ENCODE data around the gene CIDEB.

The CIDEB gene

DNA sequence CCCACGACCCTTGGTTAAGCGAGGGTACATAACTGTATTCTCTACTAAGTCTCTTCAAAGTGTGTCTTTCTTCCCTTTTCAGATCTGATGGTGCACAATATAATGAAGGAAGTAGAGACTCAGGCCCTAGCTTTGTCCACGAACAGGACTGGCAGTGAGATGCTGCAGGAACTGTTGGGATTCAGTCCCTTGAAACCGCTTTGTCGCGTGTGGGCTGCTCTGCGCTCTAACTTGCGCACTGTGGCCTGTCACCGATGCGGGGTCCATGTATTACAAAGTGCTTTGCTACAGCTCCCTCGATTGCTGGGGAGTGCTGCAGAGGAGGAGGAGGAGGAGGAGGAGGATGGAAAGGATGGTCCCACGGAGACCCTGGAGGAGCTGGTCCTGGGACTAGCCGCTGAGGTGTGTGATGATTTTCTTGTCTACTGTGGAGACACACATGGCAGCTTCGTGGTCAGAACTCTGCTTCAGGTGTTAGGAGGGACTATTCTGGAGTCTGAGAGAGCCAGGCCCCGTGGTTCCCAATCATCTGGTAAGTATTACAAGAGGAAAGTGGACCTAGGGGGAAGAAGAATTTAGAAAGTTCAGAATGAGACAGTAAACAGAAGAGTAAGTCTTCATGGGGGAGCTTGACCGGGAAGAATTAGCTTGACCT, 7.3 kb downstream of the CIDEB start:
- H3K4me3 ChIP-seq (ENCODE audit: low read depth, low read length), result peak overlapping the region; percentile 96
- TF ChIP-seq, protein P1, sequence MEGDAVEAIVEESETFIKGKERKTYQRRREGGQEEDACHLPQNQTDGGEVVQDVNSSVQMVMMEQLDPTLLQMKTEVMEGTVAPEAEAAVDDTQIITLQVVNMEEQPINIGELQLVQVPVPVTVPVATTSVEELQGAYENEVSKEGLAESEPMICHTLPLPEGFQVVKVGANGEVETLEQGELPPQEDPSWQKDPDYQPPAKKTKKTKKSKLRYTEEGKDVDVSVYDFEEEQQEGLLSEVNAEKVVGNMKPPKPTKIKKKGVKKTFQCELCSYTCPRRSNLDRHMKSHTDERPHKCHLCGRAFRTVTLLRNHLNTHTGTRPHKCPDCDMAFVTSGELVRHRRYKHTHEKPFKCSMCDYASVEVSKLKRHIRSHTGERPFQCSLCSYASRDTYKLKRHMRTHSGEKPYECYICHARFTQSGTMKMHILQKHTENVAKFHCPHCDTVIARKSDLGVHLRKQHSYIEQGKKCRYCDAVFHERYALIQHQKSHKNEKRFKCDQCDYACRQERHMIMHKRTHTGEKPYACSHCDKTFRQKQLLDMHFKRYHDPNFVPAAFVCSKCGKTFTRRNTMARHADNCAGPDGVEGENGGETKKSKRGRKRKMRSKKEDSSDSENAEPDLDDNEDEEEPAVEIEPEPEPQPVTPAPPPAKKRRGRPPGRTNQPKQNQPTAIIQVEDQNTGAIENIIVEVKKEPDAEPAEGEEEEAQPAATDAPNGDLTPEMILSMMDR (IDR thresholded peaks at IDR 0.05; ENCODE audit: low read depth, low read length), result no peak

DNA sequence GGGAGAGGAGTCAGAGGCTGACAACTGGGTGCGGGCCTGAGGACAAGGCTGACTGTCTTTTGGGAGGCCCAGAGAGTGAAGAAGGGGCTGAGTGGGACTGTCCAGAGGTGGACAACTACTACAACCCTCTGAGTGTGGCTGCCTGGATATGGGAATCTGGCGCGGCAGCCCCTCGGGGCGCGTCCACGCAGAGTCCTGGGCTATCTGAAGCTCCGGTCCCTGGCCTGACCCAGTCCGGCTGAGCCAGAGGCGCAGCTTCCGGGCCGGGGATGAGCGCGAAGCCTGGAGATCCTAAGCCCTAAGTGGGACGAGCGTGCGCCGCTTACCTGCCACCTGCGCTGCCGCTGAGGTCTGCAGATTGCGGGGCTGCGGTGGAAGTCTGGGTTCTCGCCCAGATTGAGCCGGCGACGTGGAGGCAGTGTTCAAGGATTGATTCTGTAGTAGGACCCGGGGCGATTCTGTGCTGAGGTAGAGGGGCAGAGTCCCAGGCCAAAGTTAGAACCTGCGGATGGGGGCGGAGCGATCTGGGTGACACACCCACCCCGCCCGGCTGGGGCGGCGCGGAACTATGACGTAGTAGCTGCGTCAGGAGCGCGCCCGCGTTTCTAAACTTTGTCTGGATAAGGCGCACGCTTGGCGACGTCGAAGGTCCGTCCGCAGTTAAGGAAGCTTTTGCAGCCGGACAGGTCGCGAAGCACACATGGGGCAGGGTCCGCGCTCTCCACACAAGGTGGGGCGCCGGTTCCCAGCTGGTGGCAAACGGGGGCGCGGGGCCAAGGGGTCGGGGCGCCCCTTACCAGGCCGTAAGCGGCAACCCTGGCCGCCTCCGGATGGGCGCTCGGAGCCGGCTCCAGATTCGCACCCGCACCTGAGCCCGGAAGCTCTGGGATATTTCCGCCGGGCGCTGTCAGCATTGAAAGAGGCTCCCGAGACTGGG, 8.3 kb downstream of the CIDEB start, which contains the start of the genes DHRS1 and NOP9:
Gene DHRS1, minus strand, starts transcription at position 526 of the 937 bp plus-strand sequence. CDS start 674 bp downstream, outside the sequence.
Gene NOP9, plus strand, starts transcription at position 596 of the 937 bp plus-strand sequence. Its CDS starts 105 bp downstream, at position 701.
- peak within 1 kb of the TSS; percentile 96 for H3K4me3 ChIP-seq (ENCODE audit: low read depth, low read length)

DNA sequence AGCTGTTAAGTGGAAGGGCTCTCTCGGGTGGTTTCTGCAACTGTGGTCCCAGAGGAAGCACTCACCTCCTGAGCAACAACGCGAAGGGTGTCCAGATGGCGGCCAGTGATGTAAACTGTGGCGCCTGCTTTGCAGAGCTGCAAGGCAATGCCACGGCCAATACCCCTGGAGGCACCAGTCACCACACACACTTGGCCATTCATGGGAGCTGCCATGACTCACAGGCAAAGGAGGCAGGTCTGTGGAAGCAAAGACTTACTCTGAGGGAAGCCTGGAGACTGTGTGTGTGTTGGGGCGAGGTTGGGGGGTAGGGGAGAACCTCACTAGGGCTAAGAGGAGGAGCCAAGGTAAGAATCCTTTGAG, 8.9 kb downstream of the CIDEB start:
- TF ChIP-seq, protein P1 (IDR thresholded peaks at IDR 0.05; ENCODE audit: low read depth, low read length), result no peak
- H3K4me3 ChIP-seq (ENCODE audit: low read depth, low read length), result peak overlapping the region; percentile 96

More for the DNA sequence above, 8.3 kb downstream of the CIDEB start, which contains the start of the genes DHRS1 and NOP9:
- TF ChIP-seq, protein P1 (IDR thresholded peaks at IDR 0.05; ENCODE audit: low read depth, low read length), result no peak

DNA sequence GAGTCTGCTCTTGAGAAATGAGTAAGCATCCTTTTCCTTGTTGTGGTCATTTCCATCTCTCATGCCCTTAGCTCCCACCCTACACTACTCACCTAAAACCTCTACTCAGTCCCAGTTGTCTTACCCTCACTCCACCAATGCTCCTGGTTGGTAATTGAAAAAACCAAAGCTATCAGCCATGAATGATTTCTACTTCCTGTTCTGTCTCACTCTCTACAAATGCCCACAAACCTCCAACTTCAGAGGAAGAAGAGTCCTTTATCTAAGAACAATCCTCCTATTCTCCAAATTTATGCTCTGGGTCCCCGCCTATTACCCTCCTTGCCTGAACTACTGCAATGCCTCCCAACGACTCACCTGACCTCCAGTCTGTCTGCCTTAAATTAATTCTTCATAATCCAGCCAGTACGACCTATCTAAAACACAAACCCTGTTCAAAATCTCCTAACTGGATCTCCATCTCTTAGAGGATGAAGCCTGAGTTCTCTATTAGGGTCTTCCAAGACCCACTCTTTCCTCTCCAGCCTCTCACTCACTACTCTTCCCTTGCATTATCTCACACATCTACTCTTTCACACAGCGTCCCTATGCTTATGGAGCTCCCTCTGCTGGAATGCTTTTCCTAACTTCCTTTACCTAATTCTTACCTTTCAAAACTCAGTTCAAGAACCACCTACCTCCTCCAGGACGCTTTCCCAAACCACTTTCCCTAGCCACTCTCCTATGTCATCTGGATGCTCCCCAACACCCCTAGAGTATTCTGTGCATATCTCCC, 10.4 kb downstream of the CIDEB start:
- H3K4me3 ChIP-seq (ENCODE audit: low read depth, low read length), result no peak overlapping the region
- TF ChIP-seq, protein P1 (IDR thresholded peaks at IDR 0.05; ENCODE audit: low read depth, low read length), result peak; percentile 21; the same call in 1 of the 2 replicates

DNA sequence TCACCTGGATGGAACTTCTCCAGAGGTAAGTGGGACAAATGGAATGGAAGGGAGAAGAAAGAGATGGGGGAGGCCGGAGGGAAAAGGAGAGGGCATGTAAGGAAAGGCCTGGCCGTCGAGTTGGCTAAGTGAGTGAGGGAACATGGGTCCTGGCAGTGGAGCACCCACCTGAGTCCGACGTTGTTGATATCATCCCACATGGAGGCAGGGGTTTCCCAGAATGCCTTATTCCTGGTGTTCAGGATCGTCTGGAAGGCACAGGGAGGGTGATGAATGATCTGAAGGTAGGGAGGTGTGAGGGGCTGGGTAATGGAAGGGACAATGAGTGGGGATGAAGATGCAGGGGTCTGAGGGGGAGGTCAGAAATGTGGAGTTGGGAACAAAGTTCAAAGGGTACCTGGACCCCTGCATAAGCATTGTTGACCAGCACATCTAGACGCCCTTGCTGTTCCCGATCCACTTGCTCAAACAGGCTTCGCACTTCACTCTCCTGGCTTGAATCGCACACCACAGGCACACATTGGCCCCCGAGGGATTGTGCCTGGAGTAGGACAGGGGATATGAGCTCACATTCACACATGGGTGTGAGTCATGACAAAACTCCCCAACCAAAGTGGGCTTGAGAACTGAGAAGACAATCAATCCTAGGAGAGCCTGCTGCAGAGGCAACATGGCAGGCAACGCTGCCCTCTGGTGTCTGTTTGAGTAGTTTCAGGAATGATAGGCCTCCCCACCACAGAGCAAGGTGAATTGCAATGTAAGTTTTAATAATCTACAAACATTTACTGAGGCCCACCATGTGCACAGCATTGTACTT, 11.2 kb downstream of the CIDEB start:
- TF ChIP-seq, protein P1 (IDR thresholded peaks at IDR 0.05; ENCODE audit: low read depth, low read length), result peak; percentile 51

DNA sequence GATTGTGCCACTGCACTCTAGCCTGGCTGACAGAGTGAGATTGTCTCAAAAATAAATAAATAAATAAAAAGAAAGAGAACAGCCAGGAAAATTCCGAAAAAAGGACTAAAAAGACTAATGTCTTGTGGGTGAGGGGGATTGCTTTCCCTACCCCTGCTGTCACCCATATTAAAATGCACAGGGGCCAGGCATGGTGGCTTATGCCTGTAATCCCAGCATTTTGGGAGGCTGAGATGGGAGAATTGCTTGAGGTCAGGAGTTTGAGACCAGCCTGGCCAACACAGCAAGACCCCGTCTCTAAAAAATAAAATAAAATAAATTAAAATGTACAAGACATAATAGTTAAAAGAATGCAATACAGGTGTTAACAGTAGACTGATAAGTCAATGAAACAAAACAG, 14.3 kb downstream of the CIDEB start:
- H3K4me3 ChIP-seq (ENCODE audit: low read depth, low read length), result no peak overlapping the region
- TF ChIP-seq, protein P1 (IDR thresholded peaks at IDR 0.05; ENCODE audit: low read depth, low read length), result no peak

More for the DNA sequence above, 11.2 kb downstream of the CIDEB start:
- no peak overlapping the region for H3K4me3 ChIP-seq (ENCODE audit: low read depth, low read length)
